Suprapubic skin (tissue), 4 donors: ENCODE measurements around the gene ATXN10. TPM values are rescaled to one million over a fixed set of nuclear protein-coding genes. Genes with fewer than 3 reads are reported as not detected.

Experiments
- DNase-seq, 2 donors: peaks; one replicate each; pipeline ENCODE4 v3.0.0-alpha.2; 2019; ENCODE audit warnings: low spot score in 2 of 2
- H3K27ac ChIP-seq: fragments of 200-600 bp; sonication (generic); one replicate; pipeline ENCODE4 v1.5.1; 2019
- H3K27me3 ChIP-seq: fragments of 200-600 bp; sonication (generic); one replicate; pipeline ENCODE4 v1.5.1; 2019
- H3K36me3 ChIP-seq: fragments of 200-600 bp; sonication (generic); one replicate; pipeline ENCODE4 v1.5.1; 2019
- H3K4me1 ChIP-seq: fragments of 200-600 bp; sonication (generic); one replicate; pipeline ENCODE4 v1.5.1; 2019
- H3K4me3 ChIP-seq: fragments of 200-600 bp; sonication (generic); one replicate; pipeline ENCODE4 v1.5.1; 2019; ENCODE audit warnings: mild to moderate bottlenecking
- H3K9me3 ChIP-seq: fragments of 200-600 bp; sonication (generic); one replicate; pipeline ENCODE4 v1.5.1; 2019
- CTCF ChIP-seq, 2 donors: fragments of 200-600 bp in 1 of 2; fragments of 450-650 bp in 1 of 2; sonication (generic) in 1 of 2; IDR thresholded peaks; one replicate each; pipeline ENCODE4 v1.5.1; 2016 to 2019; ENCODE audit warnings: antibody characterized with exemption in 2 of 2, mild to moderate bottlenecking in 1 of 2, moderate library complexity in 1 of 2
- EP300 ChIP-seq: sonication (generic); formaldehyde crosslinking; IDR thresholded peaks from one replicate; pipeline ENCODE4 v1.6.1; 2017; ENCODE audit warnings: antibody characterized with exemption
- POLR2A ChIP-seq, 2 donors: fragments of 450-650 bp; IDR thresholded peaks; one replicate each; pipeline ENCODE4 v1.6.1; 2017; ENCODE audit warnings: antibody characterized with exemption in 2 of 2, mild to moderate bottlenecking in 2 of 2, moderate library complexity in 2 of 2
- POLR2AphosphoS5 ChIP-seq, 3 donors: sonication (generic); formaldehyde crosslinking; IDR thresholded peaks; one replicate each; pipeline ENCODE4 v1.6.1; 2017; ENCODE audit warnings: antibody characterized with exemption in 3 of 3
- WGBS: methylation state at CpG from one replicate; pipeline ENCODE4 v1.1.5; 2018; 5-methylcytosine and 5-hydroxymethylcytosine counted together
- total RNA-seq, 4 donors: library from RNA; depleted of rRNA; stranded (reverse); fragments of >200 nt; gene quantifications; one replicate each; pipeline ENCODE4 v1.1.0, GENCODE V29; 2016

ATXN10 gene
- total RNA-seq, 4 donors from 2014 or later, result 63.2 to 79.0 (median 68.8) TPM

GRCh38 chr22:45690008-45690407 lies 18.4 kb downstream of the ATXN10 start:
- Histone ChIP-seq H3K4me1 (peaks cover 14% of the 10 kb centered on the region), H3K9me3 (no peaks in the 10 kb centered on the region), H3K36me3 (peaks cover 29% of the 10 kb centered on the region), H3K4me3 (no peak overlapping the region), H3K27me3 (no peaks in the 10 kb centered on the region), H3K27ac (no peak overlapping the region)
- no peak for DNase-seq
- WGBS, result 100% methylated on average over 2 of the region's 2 CpGs
- TF ChIP-seq CTCF (IDR thresholded peaks at IDR 0.05), result no peak
- no peak for TF ChIP-seq POLR2AphosphoS5 (IDR thresholded peaks at IDR 0.05)
- TF ChIP-seq EP300, result no peak
- TF ChIP-seq POLR2A (IDR thresholded peaks at IDR 0.05), result no peak

GRCh38 chr22:45692549-45692948 lies 20.9 kb downstream of the ATXN10 start:
- Histone ChIP-seq H3K4me1 (peaks cover 7% of the 10 kb centered on the region), H3K36me3 (peaks cover 42% of the 10 kb centered on the region), H3K4me3 (no peak overlapping the region), H3K27ac (no peak overlapping the region), H3K9me3 (no peaks in the 10 kb centered on the region), H3K27me3 (no peaks in the 10 kb centered on the region)
- DNase-seq, result no peak
- TF ChIP-seq POLR2A (IDR thresholded peaks at IDR 0.05) (no peak), CTCF (IDR thresholded peaks at IDR 0.05) (no peak), EP300 (no peak), POLR2AphosphoS5 (IDR thresholded peaks at IDR 0.05) (no peak)
- 51% methylated on average over 1 of the region's 1 CpG for WGBS

- Histone ChIP-seq H3K27me3 (no peaks in the 10 kb centered on the region), H3K4me3 (no peak overlapping the region), H3K36me3 (peaks cover 43% of the 10 kb centered on the region), H3K27ac (no peak overlapping the region), H3K9me3 (no peaks in the 10 kb centered on the region), H3K4me1 (peaks cover 1% of the 10 kb centered on the region)
- DNase-seq, result no peak
- WGBS, result 90% methylated on average over 4 of the region's 4 CpGs
- no peak for TF ChIP-seq EP300
- TF ChIP-seq POLR2A (IDR thresholded peaks at IDR 0.05), result no peak
Observed at GRCh38 chr22:45693835-45694234, 22.2 kb downstream of the ATXN10 start.

- DNase-seq, result no peak
- TF ChIP-seq CTCF (IDR thresholded peaks at IDR 0.05), result no peak
- TF ChIP-seq POLR2AphosphoS5 (IDR thresholded peaks at IDR 0.05), result no peak
- no peak for TF ChIP-seq POLR2A (IDR thresholded peaks at IDR 0.05)
- TF ChIP-seq EP300, result no peak
- Histone ChIP-seq H3K27ac (no peak overlapping the region), H3K36me3 (peaks cover 57% of the 10 kb centered on the region), H3K4me1 (no peaks in the 10 kb centered on the region), H3K9me3 (no peaks in the 10 kb centered on the region), H3K4me3 (no peak overlapping the region), H3K27me3 (no peaks in the 10 kb centered on the region)
- 92% methylated on average over 6 of the region's 6 CpGs for WGBS
Observed at GRCh38 chr22:45696227-45696626, 24.6 kb downstream of the ATXN10 start.

GRCh38 chr22:45698094-45698493 lies 26.5 kb downstream of the ATXN10 start:
- 98% methylated on average over 4 of the region's 4 CpGs for WGBS
- Histone ChIP-seq H3K9me3 (no peaks in the 10 kb centered on the region), H3K4me3 (no peak overlapping the region), H3K36me3 (peaks cover 60% of the 10 kb centered on the region), H3K27me3 (no peaks in the 10 kb centered on the region), H3K4me1 (no peaks in the 10 kb centered on the region), H3K27ac (no peak overlapping the region)
- no peak for DNase-seq
- no peak for TF ChIP-seq POLR2AphosphoS5 (IDR thresholded peaks at IDR 0.05)
- no peak for TF ChIP-seq CTCF (IDR thresholded peaks at IDR 0.05)
- no peak for TF ChIP-seq EP300
- TF ChIP-seq POLR2A (IDR thresholded peaks at IDR 0.05), result no peak

GRCh38 chr22:45702981-45703380 lies 31.3 kb downstream of the ATXN10 start:
- no peak overlapping the region for H3K27ac ChIP-seq
- H3K36me3 ChIP-seq, result peaks cover 47% of the 10 kb centered on the region
- no peak for DNase-seq
- TF ChIP-seq POLR2AphosphoS5 (IDR thresholded peaks at IDR 0.05), result no peak
- TF ChIP-seq CTCF (IDR thresholded peaks at IDR 0.05), result no peak
- TF ChIP-seq EP300, result no peak
- TF ChIP-seq POLR2A (IDR thresholded peaks at IDR 0.05), result no peak
- H3K9me3 ChIP-seq, result no peaks in the 10 kb centered on the region
- no peaks in the 10 kb centered on the region for H3K27me3 ChIP-seq
- WGBS, result 95% methylated on average over 3 of the region's 3 CpGs
- no peak overlapping the region for H3K4me3 ChIP-seq
- no peaks in the 10 kb centered on the region for H3K4me1 ChIP-seq
